Adrenal gland (tissue), 5 donors: ENCODE results near the gene PFKFB2.

Source experiments
- POLR2A ChIP-seq, 2 donors: fragments of 450-650 bp; IDR thresholded peaks; one replicate each; pipeline ENCODE4 v1.6.1; 2017; ENCODE audit warnings: antibody characterized with exemption in 2 of 2, mild to moderate bottlenecking in 2 of 2, moderate library complexity in 1 of 2
- TF ChIP-seq, protein P1 (sequence below), 6 experiments: fragments of 450-650 bp in 4 of 6; fragments of 200-600 bp in 2 of 6; sonication (generic) in 1 of 6; IDR thresholded peaks; 1 replicate in 5 of 6; 2 replicates in 1 of 6; pipeline versions ENCODE4 v1.5.1 to v1.8.0; 2016 to 2021; ENCODE audit warnings: antibody characterized with exemption in 6 of 6, mild to moderate bottlenecking in 2 of 6, moderate library complexity in 1 of 6
- donor health status: DM: no; HTN: no; CAD: no.

DNA sequence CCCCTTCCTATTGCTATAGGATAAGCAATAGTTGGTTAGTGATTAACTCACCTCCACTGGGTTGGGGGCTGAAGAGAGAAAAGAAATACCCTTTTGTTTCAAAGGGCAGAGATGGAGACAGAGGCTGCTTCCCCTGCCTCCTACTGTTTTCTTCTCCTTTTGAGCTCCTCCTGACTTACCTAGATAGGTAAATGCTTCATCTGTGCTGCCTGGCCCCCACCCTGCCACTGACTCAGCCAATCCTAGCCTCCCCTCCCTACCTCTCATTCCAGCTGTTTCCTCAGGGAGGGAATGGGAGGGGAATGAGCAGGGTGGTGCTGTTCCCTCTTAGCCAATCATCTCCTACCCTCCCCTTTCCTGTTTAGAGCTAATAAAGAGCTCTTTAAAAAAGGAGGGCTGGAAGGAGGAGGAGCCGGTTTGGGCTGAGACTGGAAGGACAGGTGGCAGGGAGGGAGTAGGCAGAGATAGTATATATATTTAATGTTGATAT is 20.5 kb upstream of the PFKFB2 start, which contains the start of gene C1orf116:
- TF ChIP-seq, protein P1, sequence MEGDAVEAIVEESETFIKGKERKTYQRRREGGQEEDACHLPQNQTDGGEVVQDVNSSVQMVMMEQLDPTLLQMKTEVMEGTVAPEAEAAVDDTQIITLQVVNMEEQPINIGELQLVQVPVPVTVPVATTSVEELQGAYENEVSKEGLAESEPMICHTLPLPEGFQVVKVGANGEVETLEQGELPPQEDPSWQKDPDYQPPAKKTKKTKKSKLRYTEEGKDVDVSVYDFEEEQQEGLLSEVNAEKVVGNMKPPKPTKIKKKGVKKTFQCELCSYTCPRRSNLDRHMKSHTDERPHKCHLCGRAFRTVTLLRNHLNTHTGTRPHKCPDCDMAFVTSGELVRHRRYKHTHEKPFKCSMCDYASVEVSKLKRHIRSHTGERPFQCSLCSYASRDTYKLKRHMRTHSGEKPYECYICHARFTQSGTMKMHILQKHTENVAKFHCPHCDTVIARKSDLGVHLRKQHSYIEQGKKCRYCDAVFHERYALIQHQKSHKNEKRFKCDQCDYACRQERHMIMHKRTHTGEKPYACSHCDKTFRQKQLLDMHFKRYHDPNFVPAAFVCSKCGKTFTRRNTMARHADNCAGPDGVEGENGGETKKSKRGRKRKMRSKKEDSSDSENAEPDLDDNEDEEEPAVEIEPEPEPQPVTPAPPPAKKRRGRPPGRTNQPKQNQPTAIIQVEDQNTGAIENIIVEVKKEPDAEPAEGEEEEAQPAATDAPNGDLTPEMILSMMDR (IDR thresholded peaks at IDR 0.05) = no peak
- no peak for TF ChIP-seq POLR2A (IDR thresholded peaks at IDR 0.05)
